Measurements from ENCODE around the gene PLEKHA7. TPM values are rescaled to one million over a fixed set of nuclear protein-coding genes. Genes with fewer than 3 reads are reported as not detected.

Gene PLEKHA7
- total RNA-seq, 1 experiment from 2014 or later = 7.2 TPM

GRCh38 chr11:16924462-16924825 is 89.8 kb downstream of the PLEKHA7 start:
- no TSS peak for BruUV-seq (replicated peaks)
- no peaks in the 10 kb centered on the region for H3K36me3 ChIP-seq (ENCODE audit: control insufficient read depth in 1 of 2, insufficient read depth in 2 of 2, low read length in 2 of 2)
- DNase-seq (ENCODE audit: low read depth, low spot score) = no peak
- no peaks in the 10 kb centered on the region for H4K20me1 ChIP-seq (ENCODE audit: insufficient read depth)
- ATAC-seq = peak; percentile 40
- H3K4me2 ChIP-seq (ENCODE audit: low read length) = peak overlapping the region; percentile 98
- no peaks in the 10 kb centered on the region for H3K27me3 ChIP-seq (ENCODE audit: insufficient read depth, low read length)
- TF ChIP-seq ELF1 (IDR thresholded peaks at IDR 0.05; ENCODE audit: borderline replicate concordance, low read depth) = no peak
- TF ChIP-seq CEBPB (IDR thresholded peaks at IDR 0.05; ENCODE audit: low read depth) = no peak
- TF ChIP-seq CBX3 (IDR thresholded peaks at IDR 0.05; ENCODE audit: low read depth) = no peak
- no peak for TF ChIP-seq ZFX (IDR thresholded peaks at IDR 0.05)
- no peak for TF ChIP-seq JUND (IDR thresholded peaks at IDR 0.05)
- no peak for TF ChIP-seq POLR2A (IDR thresholded peaks at IDR 0.05; ENCODE audit: borderline replicate concordance, extremely low read depth, insufficient read depth, insufficient read length)
- no peak for TF ChIP-seq POLR2AphosphoS5 (IDR thresholded peaks at IDR 0.05; ENCODE audit: low read depth, low read length)
- TF ChIP-seq FOSL1 (IDR thresholded peaks at IDR 0.05; ENCODE audit: low read depth) = no peak
- peak overlapping the region; percentile 61 for H3K9ac ChIP-seq (ENCODE audit: low read length)
- intact Hi-C loops (cut with micrococcal nuclease) = no loop called here
- H3K27ac ChIP-seq (ENCODE audit: low read depth, low read length) = peak overlapping the region; percentile 39
- CTCF ChIA-PET = interaction anchor here (1.6 kb wide), 1 partner anchor 10 kb away, joined by 3 read pairs; no protein-coding TSS in a partner anchor
- H3K9me3 ChIP-seq (ENCODE audit: control insufficient read depth in 1 of 2, insufficient read depth in 1 of 2, low read depth in 1 of 2, low read length in 2 of 2) = no peaks in the 10 kb centered on the region
- no peak overlapping the region for H2AFZ ChIP-seq (ENCODE audit: low read depth, low read length, poor library complexity, severe bottlenecking)
- H3K79me2 ChIP-seq (ENCODE audit: insufficient read depth, low read length) = no peaks in the 10 kb centered on the region
- H3K9me2 ChIP-seq (ENCODE audit: insufficient read depth) = no peaks in the 10 kb centered on the region
- RAD21 ChIA-PET (ENCODE audit: low non-redundant PET in 1 of 2, low total read pairs in 2 of 2, uncharacterized antibody in 2 of 2, unreplicated experiment in 2 of 2) = no interaction called here
- peak overlapping the region; percentile 51 to 68 for H3K4me3 ChIP-seq (replicated peaks in 1 of 2; ENCODE audit: low read depth in 1 of 2, low read length in 2 of 2)
- H3K4me1 ChIP-seq (ENCODE audit: control insufficient read depth in 1 of 2, insufficient read depth in 2 of 2, low read length in 2 of 2) = peaks cover 32 to 53% of the 10 kb centered on the region in 2 experiments
- POLR2A ChIA-PET = interaction anchor here (0.6 to 1.2 kb wide), 2 partner anchors 153 to 170 kb away, joined by 4 to 5 read pairs; partner anchors contain the start of gene RPS13

GRCh38 chr11:16923987-16924386 is 90.2 kb downstream of the PLEKHA7 start:
- ChIA-PET POLR2A (interaction anchor here (1.2 kb wide), 1 partner anchor 154 kb away, joined by 5 read pairs; the partner anchor contains the start of gene RPS13), RAD21 (ENCODE audit: low non-redundant PET in 1 of 2, low total read pairs in 2 of 2, uncharacterized antibody in 2 of 2, unreplicated experiment in 2 of 2) (no interaction called here), CTCF (interaction anchor here (1.6 kb wide), 1 partner anchor 10 kb away, joined by 3 read pairs; no protein-coding TSS in a partner anchor)
- Histone ChIP-seq H3K9ac (ENCODE audit: low read length) (peak overlapping the region; percentile 61), H3K27me3 (ENCODE audit: insufficient read depth, low read length) (no peaks in the 10 kb centered on the region), H3K4me2 (ENCODE audit: low read length) (peak overlapping the region; percentile 98), H3K4me3 (replicated peaks in 1 of 2; ENCODE audit: low read depth in 1 of 2, low read length in 2 of 2) (peak overlapping the region; percentile 51 to 68; a peak in 3 of 4 replicates), H4K20me1 (ENCODE audit: insufficient read depth) (no peaks in the 10 kb centered on the region), H3K9me3 (ENCODE audit: control insufficient read depth in 1 of 2, insufficient read depth in 1 of 2, low read depth in 1 of 2, low read length in 2 of 2) (no peaks in the 10 kb centered on the region), H3K4me1 (ENCODE audit: control insufficient read depth in 1 of 2, insufficient read depth in 2 of 2, low read length in 2 of 2) (peaks cover 37 to 58% of the 10 kb centered on the region in 2 experiments), H3K36me3 (ENCODE audit: control insufficient read depth in 1 of 2, insufficient read depth in 2 of 2, low read length in 2 of 2) (no peaks in the 10 kb centered on the region), H3K9me2 (ENCODE audit: insufficient read depth) (no peaks in the 10 kb centered on the region), H3K27ac (ENCODE audit: low read depth, low read length) (peak overlapping the region; percentile 39), H3K79me2 (ENCODE audit: insufficient read depth, low read length) (no peaks in the 10 kb centered on the region), H2AFZ (ENCODE audit: low read depth, low read length, poor library complexity, severe bottlenecking) (no peak overlapping the region)
- peak; percentile 12 for ATAC-seq
- TF ChIP-seq ZBTB33 (IDR thresholded peaks at IDR 0.05; ENCODE audit: extremely low read depth, insufficient replicate concordance, low read length) = no peak
- TF ChIP-seq JUND (IDR thresholded peaks at IDR 0.05) = no peak
- TF ChIP-seq EZH2 (IDR thresholded peaks at IDR 0.05) = no peak
- no peak for TF ChIP-seq SIN3A (IDR thresholded peaks at IDR 0.05; ENCODE audit: low read depth)
- TF ChIP-seq ELF1 (IDR thresholded peaks at IDR 0.05; ENCODE audit: borderline replicate concordance, low read depth) = no peak
- TF ChIP-seq CEBPB (IDR thresholded peaks at IDR 0.05; ENCODE audit: low read depth) = no peak
- TF ChIP-seq EZH2phosphoT487 (IDR thresholded peaks at IDR 0.05; ENCODE audit: borderline replicate concordance) = no peak
- TF ChIP-seq YY1 (IDR thresholded peaks at IDR 0.05; ENCODE audit: extremely low read depth, insufficient replicate concordance, low read depth, low read length) = no peak
- TF ChIP-seq POLR2AphosphoS5 (IDR thresholded peaks at IDR 0.05; ENCODE audit: low read depth, low read length) = no peak
- TF ChIP-seq SRF (IDR thresholded peaks at IDR 0.05; ENCODE audit: low read depth) = no peak
- TF ChIP-seq EGR1 (IDR thresholded peaks at IDR 0.05; ENCODE audit: low read depth) = no peak
- no peak for TF ChIP-seq CBX3 (IDR thresholded peaks at IDR 0.05; ENCODE audit: low read depth)
- BruUV-seq (replicated peaks) = no TSS peak
- DNase-seq (ENCODE audit: low read depth, low spot score) = no peak
- intact Hi-C loops (cut with micrococcal nuclease) = no loop called here
